CD4-positive, alpha-beta T cell treated with Interferon alpha-2 for 1 hour (primary cell): Measurements from ENCODE around the gene AOX1.
"Not testable (repeated sequence)": the region's sequence is repeated elsewhere in the genome, so short reads cannot be mapped to it uniquely, and the experiment has no call there.

Source experiments
- DNase-seq, 2 donors: peaks; one replicate each; pipeline ENCODE4 v3.0.0-alpha.2; 2020 to 2022

AOX1 gene

DNA sequence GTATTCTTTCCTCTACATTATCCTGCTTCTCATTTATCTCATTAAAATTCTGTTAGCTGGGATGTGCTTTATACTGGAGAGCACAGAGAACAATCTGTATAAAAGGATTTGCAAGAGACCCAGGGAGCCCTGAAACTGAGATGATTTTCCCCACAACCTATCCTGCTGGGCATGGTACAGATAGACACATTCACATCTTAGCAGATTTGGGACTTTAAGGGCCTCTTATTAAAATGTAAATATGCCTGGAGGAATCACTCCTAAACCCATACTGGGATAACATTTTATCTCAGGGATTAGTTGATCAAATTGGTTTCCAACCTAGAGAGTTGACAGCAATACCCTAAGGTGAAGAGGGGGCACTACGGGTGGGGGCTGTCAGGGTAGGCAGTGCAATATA lies 45.5 kb downstream of the AOX1 start:
- DNase-seq, result no peak

DNA sequence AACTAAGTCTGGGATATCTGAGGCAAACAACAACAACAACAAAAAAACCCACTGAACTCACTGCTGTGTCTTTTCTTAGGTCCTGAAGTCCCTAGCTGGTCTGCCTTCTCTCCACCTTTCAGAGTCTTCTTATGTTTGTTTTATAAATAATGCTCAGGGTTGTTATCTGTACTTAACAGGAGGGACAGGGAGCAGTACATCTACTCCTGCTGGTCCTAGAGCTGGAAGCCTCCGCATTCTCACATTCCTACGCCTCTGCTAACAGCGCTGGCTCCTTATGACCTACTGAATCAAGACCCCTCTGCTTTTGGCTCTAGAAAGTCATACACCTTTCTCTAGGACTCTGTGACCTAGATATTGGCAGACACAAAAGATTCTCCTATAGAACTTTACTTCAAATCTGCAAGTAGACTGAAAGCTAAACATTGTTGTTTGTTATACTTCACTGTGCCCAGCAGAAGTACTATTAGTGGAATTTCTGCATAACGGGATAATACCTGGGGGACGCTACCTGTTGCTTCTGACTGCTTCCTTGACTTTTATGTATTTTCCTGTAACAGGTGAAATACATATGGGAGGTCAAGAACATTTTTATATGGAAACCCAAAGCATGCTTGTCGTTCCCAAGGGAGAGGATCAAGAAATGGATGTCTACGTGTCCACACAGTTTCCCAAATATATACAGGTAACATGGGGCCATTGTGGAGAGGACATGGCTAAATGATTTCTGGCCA lies 48.6 kb downstream of the AOX1 start:
- no peak for DNase-seq

DNA sequence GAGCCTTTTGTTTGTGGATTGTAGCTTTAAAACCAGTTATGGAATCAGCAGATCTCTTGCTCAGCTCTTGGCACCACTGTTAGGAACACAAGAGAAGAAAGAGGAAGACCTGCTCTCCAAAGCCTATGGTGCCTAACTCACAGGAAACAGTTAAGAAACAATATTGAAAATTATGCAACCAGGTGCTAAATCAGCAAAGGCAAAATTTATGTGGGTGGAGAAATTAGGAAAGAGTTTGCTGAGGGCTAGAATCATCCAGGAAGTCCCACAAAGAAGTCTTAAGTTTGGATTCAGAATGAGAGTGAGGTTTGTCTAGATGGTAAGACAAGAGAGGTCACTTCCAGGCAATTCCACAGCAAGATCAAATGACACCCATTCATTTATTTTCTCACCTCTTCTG lies 49.4 kb downstream of the AOX1 start:
- no peak for DNase-seq

DNA sequence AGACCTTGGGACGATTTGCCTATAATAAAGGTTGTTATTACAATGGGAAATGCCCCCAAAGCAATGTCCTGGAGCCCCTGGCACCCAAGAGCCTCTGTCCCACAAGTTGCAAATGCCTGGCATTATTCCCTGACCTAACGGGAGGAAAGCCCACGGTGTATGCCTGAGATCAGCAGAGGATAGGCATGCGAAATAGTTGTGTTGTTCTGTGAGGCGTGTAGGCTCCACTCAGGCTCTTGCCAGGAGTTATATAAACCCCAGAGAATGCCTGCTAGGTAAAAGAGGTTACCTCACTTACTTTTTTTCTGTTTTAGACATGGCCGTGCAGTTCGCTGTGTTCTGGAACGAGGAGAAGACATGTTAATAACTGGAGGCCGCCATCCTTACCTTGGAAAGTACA lies 52.1 kb downstream of the AOX1 start:
- DNase-seq, result no peak

GRCh38 chr2:200640176-200640575 lies 54.4 kb downstream of the AOX1 start:
- no peak for DNase-seq

GRCh38 chr2:200640901-200641300 lies 55.1 kb downstream of the AOX1 start:
- no peak for DNase-seq

DNA sequence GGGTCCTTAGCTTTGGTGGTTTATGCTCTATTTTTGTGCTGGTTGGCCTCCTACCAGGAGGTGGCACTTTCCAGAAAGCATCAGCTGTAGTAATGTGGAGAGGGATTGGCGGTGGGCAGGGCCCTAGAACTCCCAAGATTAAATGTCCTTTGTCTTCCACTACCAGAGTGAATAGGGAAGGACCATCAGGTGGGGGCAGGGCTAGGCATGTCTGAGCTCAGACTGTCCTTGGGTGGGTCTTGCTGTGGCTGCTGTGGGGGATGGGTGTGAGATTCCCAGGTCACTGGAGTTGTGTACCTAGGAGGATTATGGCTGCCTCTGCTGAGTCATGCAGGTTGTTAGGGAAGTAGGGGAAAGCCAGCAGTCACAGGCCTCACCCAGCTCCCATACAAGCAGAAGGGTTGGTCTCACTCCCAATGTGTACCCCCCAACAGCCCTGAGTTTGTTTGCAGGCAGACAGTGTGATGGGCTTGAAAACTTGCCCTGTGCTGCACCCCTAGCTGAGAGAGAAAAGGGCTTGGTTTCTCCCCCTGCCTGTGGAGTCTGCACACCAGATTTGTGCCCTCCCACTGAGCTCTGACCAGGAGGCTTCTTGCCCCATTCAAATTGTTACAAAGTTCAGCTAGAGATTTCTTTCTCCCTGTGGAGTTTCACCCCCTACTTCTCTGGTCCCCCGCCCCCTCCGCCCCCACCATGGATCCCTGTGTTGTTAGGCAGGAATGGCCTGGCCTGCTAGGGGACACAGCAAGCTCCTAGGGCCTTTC lies 62.9 kb downstream of the AOX1 start:
- DNase-seq, result not testable (repeated sequence)

DNA sequence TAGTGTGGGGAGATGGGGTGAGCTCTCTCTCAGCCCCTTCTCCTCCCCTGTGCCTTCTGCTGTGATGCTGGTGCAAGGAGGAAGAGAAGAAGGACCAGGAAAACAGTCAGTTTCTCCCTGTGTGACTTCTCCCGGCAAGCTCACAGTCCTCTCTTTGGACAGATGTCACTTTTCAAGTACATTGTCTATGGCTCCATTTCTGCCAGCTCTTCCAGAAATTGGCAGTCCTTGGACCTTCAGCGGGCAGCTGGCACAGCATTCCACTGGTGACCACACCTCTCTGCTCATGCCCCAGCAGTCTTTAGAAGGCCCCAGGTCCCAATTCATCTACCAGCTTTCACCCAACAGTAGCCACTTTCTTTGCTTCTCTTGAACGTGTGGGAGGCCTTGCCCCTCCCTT lies 63.9 kb downstream of the AOX1 start:
- no peak for DNase-seq

GRCh38 chr2:200650195-200650594 lies 64.4 kb downstream of the AOX1 start:
- DNase-seq, result no peak

DNA sequence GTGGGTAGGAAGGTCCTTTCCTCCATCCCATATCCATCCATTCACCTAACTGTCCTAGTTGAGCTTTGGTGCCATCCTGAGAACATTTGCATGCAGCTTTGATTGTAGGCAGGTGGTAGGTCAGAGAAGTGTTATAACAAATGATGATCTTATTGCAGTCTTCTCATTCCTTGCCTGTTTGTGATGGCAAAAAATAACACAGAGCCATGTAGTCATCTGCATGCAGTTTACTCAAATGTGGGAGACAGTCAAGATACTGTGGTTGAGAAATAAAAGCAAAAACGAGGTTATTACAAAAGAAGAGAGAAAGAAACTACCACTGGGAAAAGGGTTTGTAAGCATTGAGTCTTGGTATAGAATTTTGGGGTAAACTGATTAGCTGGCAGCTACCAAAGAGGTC lies 66.3 kb downstream of the AOX1 start:
- no peak for DNase-seq

GRCh38 chr2:200653021-200653420 lies 67.2 kb downstream of the AOX1 start:
- no peak for DNase-seq

DNA sequence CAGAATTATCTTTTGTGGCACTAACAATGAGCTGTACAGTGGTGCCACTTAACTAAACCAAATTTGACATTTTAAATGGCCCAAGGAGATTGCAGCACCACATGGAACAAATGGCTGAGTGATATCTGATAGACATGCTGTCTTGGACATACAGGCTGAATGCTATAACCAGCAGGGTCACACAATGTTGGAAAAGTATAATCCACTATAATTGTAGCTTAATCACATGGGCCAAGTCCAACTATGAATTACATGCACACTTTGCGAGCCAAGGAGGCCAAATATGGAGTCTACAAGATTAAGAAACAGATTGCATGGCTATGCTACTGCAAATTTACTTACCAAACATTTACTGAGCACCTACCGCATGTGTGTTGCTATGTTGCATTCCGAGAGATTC lies 69.0 kb downstream of the AOX1 start:
- no peak for DNase-seq

DNA sequence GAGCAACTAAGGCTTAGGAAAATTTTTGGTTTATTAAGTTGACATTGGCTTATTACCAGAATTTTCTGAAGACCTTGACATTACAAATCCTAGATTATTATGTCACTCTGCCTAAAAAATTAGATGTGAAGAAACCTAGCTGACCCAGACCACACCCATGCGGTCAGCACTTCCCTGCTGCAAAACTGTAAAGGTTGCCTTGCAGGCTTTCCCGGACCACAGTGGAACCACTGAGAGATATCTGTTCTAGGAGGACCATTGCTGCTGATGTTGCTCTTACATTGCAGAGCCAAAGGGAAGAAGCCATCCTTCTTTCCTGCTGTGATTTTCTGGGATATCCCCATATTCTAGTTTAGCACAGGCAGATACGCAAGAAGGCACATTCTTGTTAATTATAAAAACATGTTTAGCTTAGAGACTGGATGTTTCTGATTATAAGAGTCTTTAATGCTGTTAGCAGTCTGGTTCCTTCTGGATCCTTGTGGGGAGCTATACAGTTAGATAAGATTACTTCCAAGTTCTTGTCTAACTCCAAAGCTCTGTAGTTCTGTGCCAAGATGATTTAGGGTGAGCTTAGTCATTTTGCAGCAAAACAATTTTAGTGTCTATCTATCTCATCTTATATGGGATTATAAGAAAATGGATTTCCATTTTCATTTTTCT lies 70.2 kb downstream of the AOX1 start:
- DNase-seq, result no peak

- DNase-seq, result no peak
Observed at GRCh38 chr2:200658278-200658864, 72.6 kb downstream of the AOX1 start.

DNA sequence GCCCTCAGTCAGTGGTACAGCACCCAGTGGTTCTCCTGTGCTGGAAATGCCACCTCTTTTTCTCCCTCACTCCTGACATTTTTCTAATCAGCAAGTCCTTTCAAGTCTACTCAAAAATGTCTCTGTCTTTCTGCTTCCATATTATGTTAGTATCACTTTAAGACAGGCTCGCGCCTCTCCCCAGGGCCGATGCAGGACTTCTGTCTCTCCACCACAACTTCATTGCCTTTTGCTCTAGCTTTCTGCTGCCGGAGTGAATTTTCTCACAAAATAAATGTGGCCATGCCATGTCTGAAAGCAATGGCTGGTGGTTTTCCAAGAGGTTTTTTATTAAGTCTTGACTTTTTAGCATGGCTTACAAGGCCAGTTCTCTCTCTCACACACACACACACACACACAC lies 73.6 kb downstream of the AOX1 start:
- DNase-seq, result no peak

DNA sequence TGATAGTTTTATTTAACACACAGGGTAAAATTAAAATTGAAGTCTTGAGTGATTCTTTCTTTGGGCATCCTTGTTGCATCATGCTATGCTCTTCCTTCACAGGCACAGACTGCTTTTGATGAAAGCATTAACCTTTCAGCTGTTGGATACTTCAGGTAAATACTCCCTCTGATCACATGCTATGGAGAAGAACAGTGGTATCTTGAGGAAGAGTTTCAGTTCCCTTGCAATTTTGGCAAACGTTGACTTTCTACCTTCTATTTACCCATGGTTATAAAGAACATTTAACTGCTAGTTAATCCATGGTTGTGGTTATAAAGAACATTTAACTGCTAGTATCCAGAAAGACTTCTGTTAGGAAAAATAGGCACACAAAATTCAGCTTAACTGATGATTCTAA lies 75.7 kb downstream of the AOX1 start:
- no peak for DNase-seq

DNA sequence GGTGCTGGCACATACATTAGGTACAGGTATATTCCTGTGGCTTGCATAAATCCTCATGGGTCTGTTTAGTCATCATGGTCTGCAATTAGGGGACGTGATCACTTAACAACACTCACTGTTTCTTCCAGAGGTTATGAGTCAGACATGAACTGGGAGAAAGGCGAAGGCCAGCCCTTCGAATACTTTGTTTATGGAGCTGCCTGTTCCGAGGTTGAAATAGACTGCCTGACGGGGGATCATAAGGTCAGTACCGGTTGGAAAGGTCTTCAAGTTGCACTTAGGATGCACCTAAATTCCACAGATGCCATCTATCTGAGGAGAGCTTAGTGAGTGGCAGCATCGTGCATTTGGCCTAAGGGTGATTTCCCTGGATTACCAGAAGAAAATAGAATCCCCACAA lies 76.9 kb downstream of the AOX1 start:
- DNase-seq, result no peak

- no peak for DNase-seq
Observed at GRCh38 chr2:200664770-200665494, 79.1 kb downstream of the AOX1 start.

- no peak for DNase-seq
Observed at GRCh38 chr2:200665626-200666453, 80.0 kb downstream of the AOX1 start.

GRCh38 chr2:200667413-200667812 lies 81.6 kb downstream of the AOX1 start:
- DNase-seq, result no peak

- DNase-seq, result no peak
Observed at GRCh38 chr2:200668478-200668877, 82.7 kb downstream of the AOX1 start.

DNA sequence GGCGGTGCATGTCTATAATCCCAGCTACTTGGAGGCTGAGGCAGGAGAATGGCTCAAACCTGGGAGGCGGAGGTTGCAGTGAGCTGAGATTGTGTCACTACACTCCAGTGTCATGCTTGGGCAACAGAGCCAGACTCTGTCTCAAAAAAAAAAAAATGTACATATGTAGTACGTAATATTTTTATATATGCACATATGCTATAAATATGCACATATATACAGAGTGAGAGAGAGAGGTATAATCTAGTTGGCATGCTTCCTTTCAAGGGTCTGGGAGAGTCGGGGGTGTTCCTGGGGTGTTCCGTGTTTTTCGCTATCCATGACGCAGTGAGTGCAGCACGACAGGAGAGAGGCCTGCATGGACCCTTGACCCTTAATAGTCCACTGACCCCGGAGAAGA lies 83.5 kb downstream of the AOX1 start:
- DNase-seq, result no peak
